HG02973 (cell line): ENCODE results near the gene PGAP6.
"Not testable (repeated sequence)": the region's sequence is repeated elsewhere in the genome, so short reads cannot be mapped to it uniquely, and the experiment has no call there.

ENCODE experiments used
- ATAC-seq: cut with Tn5 transposase; IDR thresholded peaks from one replicate; pipeline ENCODE4 v1.9.1; 2021; ENCODE audit warnings: moderate library complexity; ENCODE audit not compliant: unreplicated experiment

PGAP6 gene

DNA sequence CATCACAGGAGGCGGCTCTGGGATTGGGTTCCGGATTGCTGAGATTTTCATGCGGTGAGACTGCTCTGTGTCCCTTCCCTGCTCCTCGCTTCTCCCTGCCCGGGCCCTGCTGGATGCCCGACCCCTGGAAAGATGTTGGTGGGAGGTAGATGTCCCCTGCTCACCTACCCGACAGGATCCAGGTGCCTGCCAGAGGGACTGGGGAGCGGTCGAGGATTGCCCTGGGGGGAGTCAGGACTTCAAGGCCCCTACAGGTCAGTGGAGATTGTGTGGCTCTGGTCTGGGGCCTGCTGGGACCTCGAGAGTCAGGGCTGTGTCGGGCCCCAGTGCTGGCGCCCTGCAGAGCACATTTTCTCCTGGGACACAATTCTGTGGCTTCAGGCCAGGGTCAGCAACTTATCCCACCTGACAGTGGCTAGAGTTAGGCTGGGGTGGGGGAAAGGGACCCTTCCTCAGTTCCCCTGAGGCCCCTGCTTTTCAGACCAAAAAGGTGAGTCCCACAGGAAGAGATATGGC, 23.3 kb upstream of the PGAP6 start:
- ATAC-seq: no peak

DNA sequence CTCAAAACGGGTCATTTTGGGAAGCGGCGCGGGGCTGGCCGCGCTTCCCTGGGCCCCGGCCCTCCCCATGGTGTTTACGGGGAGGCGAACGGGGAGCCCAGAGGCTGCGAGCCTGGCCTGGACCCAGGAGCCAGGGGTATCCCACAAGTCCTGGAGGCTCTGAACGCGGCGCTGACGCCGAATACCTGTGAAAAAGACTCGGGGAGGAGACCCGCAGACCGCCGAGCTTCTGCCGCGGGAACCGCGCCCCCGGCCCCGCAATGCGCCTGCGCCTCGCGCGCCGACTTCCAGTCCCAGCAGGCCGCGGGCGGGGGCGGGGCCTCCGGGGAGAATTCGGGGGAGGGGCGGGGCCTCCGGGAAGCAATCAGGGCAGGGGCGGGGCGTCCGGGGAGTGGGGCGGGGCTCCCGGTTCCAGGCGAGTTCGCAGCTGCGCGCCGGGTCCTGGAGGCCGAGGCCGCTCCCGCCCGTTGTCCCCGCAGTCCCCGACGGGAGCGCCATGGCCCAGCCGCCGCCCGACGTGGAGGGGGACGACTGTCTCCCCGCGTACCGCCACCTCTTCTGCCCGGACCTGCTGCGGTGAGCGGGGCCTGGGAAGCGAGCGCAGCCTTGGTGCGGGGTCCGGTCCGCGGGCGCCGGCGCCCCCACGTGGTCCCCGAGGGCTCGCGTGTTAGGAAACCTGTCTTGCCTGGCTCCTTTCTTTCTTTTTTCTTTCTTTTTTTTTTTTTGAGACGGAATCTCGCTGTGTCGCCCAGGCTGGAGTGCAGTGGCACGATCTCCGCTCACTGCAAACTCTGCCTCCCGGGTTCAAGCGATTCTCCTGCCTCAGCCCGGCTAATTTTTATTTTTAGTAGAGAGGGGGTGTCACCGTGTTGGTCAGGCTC, 19.9 kb upstream of the PGAP6 start, which contains the start of gene DECR2:
TSS of gene DECR2 (plus strand) at position 418 of the 881 bp plus-strand sequence. CDS start at position 497, 79 bp downstream.
- ATAC-seq: peak; percentile 43

DNA sequence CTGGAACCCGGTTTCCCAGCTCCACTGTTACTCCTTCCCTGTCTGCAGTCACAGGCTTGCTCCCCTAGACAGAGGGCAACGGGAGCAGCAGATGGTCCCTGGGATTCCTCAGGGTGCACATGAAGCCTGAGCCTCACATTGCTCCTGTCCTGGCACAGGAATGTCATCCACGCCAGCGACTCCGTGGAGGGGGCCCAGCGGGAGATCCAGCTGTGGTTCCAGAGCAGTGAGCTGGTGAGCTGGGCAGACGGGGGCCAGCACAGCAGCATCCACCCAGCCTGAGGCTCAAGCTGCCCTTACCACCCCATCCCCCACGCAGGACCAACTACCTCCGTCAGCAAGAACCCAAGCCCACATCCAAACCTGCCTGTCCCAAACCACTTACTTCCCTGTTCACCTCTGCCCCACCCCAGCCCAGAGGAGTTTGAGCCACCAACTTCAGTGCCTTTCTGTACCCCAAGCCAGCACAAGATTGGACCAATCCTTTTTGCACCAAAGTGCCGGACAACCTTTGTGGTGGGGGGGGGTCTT, 18.3 kb upstream of the PGAP6 start:
- ATAC-seq: no peak

DNA sequence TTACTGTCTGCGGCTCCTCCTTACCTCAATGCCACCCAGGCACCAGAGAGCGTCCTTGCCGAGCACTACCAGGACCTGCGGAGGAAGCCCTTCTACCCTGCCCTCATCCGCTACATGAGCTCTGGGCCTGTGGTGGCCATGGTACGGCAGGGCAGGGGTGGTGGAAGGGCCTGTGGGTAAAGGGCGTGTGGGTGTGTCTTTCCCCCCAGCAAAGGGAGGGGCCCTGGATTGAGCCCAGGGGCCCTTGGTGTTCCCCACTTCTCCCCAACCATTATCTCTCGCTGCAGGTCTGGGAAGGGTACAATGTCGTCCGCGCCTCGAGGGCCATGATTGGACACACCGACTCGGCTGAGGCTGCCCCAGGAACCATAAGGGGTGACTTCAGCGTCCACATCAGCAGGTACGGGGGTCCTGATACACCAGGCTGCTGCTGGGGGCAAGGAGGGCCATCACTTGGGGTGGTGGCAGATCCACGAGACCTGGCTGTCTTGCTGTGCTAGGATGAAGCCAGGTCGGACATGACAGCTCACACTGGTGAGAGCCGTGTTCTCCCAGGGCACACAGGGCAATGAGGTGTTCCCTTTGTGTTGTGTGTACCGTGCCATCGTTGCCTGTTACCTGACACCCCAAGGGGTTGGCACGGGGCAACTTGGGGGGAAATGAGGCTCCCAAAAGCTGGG, 17.7 kb upstream of the PGAP6 start:
- ATAC-seq: no peak

DNA sequence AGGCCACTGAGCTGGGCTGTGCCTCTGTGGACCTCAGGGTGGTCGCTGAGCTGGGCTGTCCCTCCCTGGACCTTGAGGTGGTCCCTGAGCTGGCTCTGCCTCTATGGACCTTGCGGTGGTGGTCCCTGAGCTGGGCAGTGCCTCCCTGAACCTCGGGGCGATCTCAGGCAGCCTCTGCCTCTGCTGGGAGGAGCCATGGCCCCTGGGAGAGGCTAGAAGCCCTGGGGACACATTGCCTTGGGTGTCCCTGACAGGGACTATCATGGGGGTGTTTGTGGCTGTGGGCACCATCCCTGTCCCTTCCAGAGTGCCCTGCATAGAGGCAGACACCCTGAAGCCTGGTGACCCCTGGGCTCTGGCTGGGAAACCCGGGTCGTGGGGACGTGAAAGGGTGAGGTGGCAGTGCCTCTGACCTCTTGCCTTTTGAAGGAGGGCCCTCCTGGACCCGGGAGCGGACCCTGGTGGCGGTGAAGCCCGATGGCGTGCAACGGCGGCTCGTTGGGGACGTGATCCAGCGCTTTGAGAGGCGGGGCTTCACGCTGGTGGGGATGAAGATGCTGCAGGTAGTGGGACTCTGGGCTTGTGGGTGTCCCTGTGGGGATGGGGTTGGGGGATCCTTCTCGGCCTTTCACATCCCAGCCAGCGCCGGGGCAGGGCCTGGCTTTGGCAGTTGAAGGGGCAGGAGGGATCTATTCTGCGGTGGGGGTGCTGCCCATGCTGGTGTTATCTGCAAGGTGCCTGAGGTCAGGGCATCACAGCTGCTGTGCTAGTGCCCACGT, 17.0 kb upstream of the PGAP6 start:
- ATAC-seq: no peak

DNA sequence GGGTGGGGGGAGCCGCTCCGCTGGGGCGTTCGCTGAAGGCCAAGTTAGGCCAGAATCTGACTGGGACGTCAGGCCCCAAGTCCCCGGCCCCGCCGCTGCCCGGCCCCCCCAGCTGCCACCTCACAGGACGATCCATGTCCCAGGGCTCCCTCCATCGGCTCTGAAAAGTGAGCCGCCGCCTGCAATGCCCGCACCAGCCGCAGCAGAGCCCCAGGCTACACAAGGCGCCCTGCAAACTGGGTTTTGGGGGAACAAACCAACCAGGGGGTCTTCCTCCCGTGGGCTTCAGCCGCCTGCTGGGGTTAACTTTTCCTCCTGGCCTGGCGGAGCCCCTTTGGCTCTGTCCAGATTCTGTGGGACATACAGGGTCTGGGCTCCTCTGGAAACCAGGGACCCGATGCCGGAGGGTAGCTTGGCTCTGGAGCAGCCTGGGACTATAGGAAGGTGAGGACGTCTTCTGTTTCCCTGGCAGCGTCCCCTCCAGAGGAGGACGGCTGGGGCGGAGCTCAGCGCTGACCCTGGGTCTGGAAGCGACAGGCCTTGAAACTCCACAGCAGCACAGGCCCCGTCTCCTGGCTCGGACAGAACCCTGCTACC, 16.1 kb upstream of the PGAP6 start:
- ATAC-seq: no peak

DNA sequence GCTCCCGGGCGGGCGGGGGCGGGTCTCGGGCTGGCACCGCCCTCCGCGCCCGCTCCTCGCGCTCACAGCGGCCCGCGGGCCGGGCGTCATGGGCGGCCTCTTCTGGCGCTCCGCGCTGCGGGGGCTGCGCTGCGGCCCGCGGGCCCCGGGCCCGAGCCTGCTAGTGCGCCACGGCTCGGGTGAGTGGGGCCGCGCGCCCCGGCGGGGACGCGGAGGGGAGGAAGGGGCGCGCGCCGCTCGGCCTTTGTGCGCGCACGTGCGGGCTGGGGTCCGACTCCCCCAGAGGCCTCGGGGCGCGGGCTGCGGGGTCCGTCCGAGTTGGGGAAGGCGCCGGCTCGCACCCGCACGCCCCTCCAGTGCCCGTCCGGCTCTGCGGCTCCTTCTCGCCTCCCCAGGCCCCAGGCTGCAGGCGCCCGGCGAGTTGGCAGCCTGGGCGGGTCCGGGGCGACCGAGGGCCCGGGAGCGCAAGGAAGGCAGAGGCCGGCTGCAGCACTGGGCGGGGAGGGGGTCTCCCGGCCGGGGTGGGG, 15.4 kb upstream of the PGAP6 start, which contains the start of gene NME4:
TSS of gene NME4 (plus strand) at position 65 of the 527 bp plus-strand sequence. CDS start at position 89, 24 bp downstream.
- ATAC-seq: no peak

DNA sequence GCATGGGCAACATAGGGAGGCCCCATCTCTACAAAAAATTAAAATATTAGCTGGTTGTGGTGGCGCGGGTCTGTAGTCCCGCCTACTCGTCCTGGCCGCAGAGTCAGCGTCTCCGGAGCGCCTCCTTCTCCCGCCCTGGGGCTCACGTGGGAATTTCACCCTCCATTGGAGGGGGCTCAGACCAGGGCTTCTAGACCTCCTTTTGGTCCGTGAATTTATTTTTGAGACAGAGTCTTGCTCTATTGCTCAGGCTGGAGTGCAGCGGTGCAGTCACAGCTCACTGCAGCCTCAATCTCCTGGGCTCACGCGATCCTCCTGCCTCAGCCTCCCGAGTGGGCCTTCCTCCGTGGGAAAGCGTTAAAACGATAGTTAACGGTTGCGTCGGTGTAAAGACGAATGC, 14.8 kb upstream of the PGAP6 start:
- no peak for ATAC-seq

DNA sequence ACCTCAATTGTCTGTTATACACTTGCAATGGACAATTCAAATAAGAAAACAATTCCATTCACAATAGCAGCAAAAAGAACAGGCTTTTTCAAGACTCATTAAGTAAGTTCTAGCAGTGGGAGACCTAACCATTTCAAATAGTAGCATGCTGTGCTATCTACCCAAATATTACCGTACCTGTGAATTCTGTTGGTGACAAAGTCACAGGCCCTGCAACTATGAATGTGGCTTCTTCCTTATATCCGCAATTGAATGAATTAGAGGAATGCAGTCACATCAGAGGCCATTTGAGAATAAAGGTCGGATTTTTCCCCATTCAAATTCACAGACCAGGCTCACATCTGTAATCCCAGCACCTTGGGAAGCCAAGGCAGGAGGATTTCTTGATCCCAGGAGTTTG, 14.4 kb upstream of the PGAP6 start:
- no peak for ATAC-seq

DNA sequence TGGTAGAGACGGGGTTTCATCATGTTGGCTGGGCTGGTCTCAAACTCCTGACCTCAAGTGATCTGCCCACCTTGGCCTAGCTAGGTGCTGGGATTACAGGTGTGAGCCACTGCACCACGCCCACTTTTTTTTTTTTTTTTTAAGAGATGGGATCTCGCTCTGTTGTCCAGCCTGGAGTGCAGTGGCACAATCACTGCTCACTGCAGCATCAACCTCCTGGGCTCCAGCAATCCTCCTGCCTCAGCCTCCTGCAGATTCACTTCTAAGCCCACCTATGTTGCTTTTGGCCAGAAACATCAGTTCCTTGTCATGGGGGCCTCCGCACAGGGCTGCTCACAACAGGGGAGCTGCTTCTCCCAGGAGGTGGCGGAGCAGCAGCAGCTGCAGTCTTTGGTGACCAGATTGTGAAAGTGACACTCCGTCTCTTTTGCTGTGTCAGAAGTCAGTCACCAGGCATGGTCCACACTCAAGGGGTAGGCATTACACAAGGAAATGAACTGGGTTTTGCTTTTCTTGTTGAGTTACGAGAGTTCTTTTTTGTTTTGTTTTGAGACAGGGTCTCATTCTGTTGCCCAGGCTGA, 10.8 kb upstream of the PGAP6 start:
- ATAC-seq: no peak

DNA sequence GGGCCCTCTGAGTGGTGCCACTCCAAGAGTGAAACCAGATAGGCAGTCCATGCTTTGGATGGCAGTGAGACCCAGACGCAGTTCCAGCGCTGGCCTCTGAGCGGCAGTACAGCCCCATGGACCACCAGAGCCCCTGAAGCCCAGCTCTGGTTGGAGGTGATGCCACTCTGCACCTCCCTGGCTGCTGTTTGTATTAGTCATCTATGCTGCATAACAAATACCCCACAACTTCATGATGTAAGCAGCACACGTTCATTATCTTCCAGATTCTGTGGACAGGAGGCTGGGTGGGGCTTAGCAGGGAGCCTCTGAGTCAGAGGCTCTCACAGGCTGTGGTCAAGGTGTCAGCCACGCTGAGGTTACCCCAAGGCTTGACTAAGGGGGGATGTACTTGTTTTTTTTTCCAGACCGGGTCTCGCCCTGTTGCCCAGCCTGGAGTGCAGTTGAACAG, 10.1 kb upstream of the PGAP6 start:
- no peak for ATAC-seq

DNA sequence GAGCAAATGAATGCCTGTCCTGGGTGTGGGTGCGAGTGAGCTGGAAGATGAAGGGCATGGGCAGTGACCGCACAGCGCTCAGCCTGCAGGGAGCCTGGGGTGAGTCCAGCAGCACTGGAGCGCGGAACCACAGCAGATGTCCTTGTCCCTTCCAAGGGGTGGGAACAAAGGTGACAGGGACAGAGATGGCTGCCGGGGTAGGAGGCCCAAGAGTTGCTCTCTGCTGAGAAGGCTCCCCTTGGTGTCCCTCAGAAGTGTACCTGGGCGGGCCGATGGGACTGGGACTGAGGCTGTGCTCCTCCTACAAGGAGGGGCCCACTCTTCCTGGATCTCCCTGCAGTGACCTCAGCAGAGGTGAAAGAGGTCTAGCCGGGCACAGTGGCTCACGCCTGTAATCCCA, 7.6 kb upstream of the PGAP6 start:
- no peak for ATAC-seq

DNA sequence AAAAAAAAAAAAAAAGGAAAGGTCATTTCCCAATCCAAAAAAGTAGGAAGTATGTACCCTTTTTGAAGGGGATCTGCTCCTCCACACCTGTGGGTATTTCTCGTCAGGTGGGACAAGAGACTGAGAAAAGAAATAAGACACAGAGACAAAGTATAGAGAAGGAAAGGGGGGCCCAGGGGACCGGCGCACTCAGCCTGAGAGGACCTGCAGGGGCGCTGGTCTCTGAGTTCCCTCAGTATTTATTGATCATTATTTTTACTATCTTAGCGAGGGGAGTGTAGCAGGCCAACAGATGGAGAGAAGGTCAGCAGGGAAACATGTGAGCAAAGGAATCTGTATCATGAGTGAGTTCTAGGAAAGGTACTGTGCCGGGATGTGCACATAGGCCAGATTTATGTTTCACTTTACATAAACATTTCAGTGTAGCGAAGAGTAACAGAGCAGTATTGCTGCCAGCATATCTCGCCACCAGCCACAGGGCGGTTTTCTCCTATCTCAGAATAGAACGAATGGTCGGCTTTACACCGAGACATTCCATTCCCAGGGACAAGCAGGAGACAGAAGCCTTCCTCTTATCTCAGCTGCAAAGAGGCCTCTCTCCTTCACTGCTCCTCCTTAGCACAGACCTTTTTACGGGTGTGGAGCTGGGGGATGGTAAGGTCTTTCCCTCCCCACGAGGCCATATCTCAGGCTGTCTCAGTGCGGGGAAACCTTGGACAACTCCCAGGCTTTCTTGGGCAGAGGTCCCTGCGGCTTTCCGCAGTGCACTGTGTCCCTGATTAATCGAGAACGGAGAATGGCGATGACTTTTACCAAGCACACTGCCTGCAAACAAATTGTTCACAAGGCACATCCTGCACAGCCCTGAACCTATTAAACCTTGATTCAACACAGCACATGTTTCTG, 6.2 kb upstream of the PGAP6 start:
- not testable (repeated sequence) for ATAC-seq

DNA sequence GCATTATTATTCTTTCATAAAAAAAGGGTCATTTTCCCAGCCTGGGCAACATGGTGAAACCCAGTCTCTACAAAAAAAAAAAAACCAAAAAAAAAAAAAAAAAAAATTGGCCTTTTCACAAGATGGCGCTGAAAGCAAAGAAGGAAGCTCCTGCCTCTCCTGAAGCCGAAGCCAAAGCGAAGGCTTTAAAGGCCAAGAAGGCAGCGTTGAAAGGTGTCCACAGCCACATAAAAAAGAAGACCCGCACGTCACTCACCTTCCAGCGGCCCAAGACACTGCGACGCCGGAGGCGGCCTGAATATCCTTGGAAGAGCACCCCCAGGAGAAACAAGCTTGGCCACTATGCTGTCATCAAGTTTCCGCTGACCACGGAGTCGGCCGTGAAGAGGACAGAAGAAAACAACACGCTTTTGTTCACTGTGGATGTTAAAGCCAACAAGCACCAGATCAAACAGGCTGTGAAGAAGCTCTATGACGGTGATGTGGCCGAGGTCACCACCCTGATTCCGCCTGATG, 4.9 kb upstream of the PGAP6 start:
- no peak for ATAC-seq

DNA sequence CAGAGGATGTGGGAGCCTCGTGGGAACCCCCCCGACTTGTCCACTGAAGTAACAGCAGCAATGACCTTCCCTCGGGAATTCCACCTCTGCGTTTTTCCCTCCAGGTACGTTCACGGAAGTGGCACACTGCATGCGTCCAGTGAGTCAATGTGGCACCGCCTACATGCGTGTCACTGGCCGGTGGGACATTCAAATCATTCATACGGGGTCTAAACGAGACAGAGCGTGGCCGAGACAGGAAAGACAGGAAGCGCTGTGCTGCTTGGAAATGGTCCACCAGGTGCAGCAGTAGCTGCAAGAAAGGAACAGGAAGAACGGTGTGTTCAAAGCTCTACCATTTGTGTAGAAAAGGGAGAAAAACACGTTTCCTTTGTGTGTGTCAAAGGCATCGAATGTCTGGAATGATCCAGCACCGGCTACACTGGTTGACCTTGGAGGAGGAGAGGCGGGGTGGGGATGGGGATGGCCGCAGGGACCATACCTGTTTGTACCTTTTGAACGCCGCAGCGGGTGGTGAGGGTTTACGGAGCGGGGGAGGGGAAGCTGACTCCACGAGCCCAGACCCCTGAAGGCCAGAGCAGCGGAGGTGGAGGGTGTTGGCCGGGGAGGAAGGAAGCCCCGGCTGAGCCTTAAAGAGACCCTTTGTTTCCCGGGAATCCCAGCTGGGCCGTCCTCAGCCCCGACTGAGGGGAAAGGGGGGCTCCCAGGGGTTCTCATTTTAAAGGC, 1.7 kb upstream of the PGAP6 start:
- no peak for ATAC-seq

DNA sequence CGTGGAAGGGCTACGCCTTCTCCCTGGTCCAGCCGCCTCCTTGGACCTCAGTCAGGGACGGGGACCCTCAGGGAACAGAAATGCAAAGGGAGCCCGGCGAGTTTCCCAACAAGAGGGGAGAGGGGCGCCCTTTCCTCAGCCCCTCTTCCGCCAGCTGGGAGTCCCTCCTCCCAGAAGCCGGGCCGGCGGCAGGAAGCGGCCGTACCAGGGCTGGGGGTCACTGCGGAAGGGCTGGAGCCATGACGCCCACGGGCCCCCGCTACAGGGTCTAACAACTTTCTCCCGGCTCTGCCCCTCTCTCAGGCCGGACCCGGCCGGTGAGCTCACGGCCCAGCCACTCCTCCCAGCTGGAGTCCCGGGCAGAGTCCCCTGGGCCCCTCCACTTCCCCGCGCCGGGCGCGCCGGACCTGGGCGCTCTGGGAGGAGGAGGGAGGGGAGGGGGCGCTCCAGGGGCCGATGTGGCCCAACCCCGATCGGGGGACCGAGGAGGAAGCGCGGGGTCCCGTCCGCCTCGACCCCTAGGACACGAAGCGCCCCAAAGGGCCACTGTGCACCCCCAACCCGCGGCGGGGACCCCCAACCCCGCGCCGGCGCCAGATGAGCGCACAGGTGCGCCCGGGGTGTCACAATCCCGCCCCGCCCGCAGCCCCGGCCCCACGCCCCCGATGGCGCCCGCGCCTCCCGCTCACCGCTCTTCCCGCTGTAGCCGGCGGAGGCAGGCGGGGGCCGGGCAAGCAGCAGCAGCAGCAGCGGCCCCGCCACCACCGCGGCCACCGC, 578 bp downstream of the PGAP6 start:
- no peak for ATAC-seq

DNA sequence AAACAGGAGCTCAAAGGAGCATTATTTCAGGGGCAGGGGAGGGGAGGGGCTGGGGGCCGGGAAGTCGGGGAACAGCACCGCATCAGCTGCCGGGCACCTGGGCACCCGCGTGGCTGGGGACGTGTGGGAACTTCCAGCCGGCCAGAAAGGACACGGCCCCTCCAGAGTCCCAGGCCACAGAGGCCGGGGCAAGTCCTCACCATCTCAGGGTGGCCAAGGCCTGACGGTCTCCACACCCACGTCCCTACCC, 1.1 kb downstream of the PGAP6 start:
- ATAC-seq: no peak
